Peyer's patch (tissue), 4 donors: Measurements from ENCODE around the gene NPTX1. TPM values are rescaled to one million over a fixed set of nuclear protein-coding genes. Genes with fewer than 3 reads are reported as not detected.

ENCODE experiments used
- DNase-seq, 3 donors: peaks; one replicate each; pipeline ENCODE4 v3.0.0-alpha.2; 2017 to 2019
- H3K27ac ChIP-seq, 4 donors: fragments of 200-600 bp; sonication (generic); one replicate each; pipeline ENCODE4 v1.5.1; 2016 to 2019
- H3K27me3 ChIP-seq, 2 donors: fragments of 200-600 bp; sonication (generic); one replicate each; pipeline ENCODE4 v1.5.1; 2019
- H3K36me3 ChIP-seq, 3 donors: fragments of 200-600 bp; sonication (generic); one replicate each; pipeline ENCODE4 v1.5.1; 2016 to 2019
- H3K4me1 ChIP-seq, 4 donors: fragments of 200-600 bp; sonication (generic); one replicate each; pipeline ENCODE4 v1.5.1; 2016 to 2019
- H3K4me3 ChIP-seq, 4 donors: fragments of 200-600 bp; sonication (generic); 1 replicate in 3 of 4; 2 replicates in 1 of 4; pipeline ENCODE4 v1.5.1; 2016 to 2019; ENCODE audit warnings: mild to moderate bottlenecking in 1 of 4
- H3K9me3 ChIP-seq, 4 donors: fragments of 200-600 bp; sonication (generic); one replicate each; pipeline ENCODE4 v1.5.1; 2016 to 2019; ENCODE audit warnings: mild to moderate bottlenecking in 1 of 4
- POLR2A ChIP-seq, 2 donors: fragments of 450-650 bp; IDR thresholded peaks; one replicate each; pipeline ENCODE4 v1.5.1; 2017; ENCODE audit warnings: antibody characterized with exemption in 2 of 2, mild to moderate bottlenecking in 2 of 2, moderate library complexity in 2 of 2
- total RNA-seq, 4 donors: library from RNA; depleted of rRNA; stranded (reverse); fragments of >200 nt; gene quantifications; one replicate each; pipeline ENCODE4 v1.1.0, GENCODE V29; 2016
- TF ChIP-seq, protein P1 (sequence below), 6 experiments: fragments of 450-650 bp in 4 of 6; fragments of 200-600 bp in 2 of 6; sonication (generic) in 1 of 6; IDR thresholded peaks; one replicate each; pipeline ENCODE4 v1.5.1; 2017 to 2019; ENCODE audit warnings: antibody characterized with exemption in 6 of 6, mild to moderate bottlenecking in 3 of 6, moderate library complexity in 1 of 6

Gene NPTX1
- total RNA-seq, 4 donors from 2014 or later = 0.80 to 1.8 TPM; not detected in 2

DNA sequence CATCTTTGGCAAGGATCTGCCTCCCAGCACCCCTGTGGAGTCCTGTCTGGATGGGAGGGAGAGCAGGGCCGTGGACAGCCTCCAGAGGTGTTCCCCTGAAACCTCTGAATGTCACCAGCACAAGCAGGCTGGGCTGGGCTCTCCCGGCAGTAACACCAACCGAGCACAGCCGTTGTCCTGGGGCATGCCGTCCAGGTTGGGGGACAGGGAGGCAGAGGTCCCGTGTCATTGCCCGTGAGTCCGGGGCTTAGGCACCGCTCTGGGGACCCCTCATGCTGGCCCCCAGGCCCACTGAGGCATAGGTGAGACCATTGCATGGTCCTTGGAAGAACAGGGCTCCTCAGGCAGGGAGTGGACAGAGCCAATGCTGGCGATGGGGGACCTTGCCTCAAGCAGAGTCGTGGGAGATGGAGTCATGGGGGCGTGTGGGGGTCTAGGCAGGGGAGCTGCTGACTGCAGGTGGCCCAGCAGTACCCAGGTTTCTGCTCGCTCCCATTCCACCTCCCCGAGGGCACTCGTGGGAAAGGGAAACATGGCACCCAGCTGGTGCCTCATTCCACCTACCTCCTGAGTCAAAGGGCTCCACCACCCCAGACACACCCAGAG, 44.0 kb downstream of the NPTX1 start:
- Histone ChIP-seq H3K27me3 (no peaks in the 10 kb centered on the region), H3K4me3 (no peak overlapping the region), H3K27ac (no peak overlapping the region), H3K36me3 (no peaks in the 10 kb centered on the region), H3K4me1 (no peaks in the 10 kb centered on the region), H3K9me3 (no peaks in the 10 kb centered on the region)
- TF ChIP-seq POLR2A (IDR thresholded peaks at IDR 0.05) = no peak
- TF ChIP-seq, protein P1, sequence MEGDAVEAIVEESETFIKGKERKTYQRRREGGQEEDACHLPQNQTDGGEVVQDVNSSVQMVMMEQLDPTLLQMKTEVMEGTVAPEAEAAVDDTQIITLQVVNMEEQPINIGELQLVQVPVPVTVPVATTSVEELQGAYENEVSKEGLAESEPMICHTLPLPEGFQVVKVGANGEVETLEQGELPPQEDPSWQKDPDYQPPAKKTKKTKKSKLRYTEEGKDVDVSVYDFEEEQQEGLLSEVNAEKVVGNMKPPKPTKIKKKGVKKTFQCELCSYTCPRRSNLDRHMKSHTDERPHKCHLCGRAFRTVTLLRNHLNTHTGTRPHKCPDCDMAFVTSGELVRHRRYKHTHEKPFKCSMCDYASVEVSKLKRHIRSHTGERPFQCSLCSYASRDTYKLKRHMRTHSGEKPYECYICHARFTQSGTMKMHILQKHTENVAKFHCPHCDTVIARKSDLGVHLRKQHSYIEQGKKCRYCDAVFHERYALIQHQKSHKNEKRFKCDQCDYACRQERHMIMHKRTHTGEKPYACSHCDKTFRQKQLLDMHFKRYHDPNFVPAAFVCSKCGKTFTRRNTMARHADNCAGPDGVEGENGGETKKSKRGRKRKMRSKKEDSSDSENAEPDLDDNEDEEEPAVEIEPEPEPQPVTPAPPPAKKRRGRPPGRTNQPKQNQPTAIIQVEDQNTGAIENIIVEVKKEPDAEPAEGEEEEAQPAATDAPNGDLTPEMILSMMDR (IDR thresholded peaks at IDR 0.05) = no peak
- no peak for DNase-seq

DNA sequence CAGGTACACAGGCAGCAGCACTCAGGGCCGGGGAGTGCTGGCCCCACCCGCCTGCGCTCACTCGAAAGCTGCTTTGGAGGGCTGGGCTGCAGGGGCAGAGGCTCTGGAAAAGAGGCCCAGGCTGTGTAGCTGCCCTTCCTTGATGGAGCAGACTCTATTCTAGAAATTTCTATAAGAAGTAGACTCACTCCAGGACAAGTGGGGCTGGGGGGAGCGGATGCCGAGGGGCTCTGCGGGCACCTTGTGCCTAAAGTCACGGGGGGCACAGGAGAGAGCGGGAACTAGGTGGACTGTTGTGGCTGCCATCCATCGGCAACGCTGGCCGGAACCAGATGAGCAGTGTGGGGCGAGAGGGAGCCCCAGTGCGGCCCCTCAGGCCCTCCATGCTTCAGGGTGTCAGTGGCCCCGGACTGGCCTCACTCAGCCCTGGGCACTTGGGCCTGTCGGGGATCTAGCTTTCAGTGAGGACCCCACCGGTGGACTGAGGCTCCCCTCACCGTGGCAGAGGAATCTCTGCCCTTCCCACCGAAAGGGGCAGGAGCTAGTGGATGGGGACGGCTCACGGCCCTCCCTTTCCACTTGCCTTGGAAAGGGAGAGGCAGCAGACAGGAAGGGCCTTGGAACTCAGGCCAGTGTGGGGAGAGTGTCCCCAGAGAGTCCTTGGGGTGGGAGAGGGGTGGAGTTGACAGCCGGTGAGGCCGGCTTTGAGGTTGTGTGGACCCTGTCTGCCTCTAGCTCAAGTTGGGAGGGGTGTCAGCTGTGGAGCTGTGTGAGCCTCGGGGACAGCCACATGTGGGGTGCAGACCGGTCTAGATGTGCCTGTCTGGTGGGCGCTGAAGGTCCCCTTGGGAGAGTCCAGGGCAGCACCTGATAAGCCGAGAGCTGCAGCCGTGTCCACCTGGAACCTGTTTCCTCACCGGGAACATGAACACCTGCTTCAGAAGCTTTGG, 44.9 kb downstream of the NPTX1 start:
- TF ChIP-seq POLR2A (IDR thresholded peaks at IDR 0.05) = no peak
- TF ChIP-seq, protein P1 (IDR thresholded peaks at IDR 0.05) = no peak
- no peak for DNase-seq
- Histone ChIP-seq H3K36me3 (no peaks in the 10 kb centered on the region), H3K9me3 (no peaks in the 10 kb centered on the region), H3K27ac (no peak overlapping the region), H3K4me3 (no peak overlapping the region), H3K27me3 (no peaks in the 10 kb centered on the region), H3K4me1 (peaks cover 0 to 6% (median 0%) of the 10 kb centered on the region in 4 donors)

DNA sequence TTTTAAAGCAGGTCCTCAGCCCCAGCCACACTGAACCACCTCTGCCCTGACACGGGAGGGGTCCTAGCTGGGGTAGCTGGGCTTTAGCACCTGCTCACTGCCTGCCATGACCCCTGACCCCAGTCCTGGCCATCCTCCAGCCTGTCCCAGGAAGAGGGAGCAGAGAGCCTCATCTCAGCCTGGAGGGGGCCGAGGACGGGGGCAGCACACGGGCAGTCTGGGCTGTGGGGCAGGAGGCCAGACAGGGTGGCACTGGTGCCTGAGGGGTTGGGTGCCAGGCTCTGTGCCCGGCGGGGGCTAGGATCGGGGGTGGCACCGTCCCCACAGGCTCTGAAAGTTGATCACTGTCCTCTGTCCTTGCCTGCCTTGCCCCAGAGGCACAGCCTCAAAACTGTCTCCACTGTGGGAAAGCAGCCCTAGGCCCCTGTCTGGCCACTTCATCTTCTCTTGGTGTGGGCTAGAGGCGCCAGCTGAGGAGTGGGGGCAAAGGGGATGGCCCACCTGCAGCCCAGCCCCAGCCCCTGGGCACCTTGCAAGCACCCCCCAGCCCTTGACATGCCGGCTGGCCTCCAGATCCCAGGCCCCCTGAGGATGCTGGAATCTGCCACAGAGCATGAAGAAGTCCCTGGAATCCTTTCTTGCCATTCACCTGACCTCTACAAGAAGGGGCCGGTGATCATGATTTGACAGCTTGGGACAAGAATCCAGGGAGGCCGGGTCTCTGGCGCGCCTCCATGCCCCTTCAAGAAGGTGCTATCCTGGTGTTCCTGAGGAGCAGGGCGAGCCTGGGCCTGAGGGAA, 45.8 kb downstream of the NPTX1 start:
- TF ChIP-seq POLR2A (IDR thresholded peaks at IDR 0.05) = no peak
- TF ChIP-seq, protein P1 (IDR thresholded peaks at IDR 0.05) = no peak
- H3K27me3 ChIP-seq = no peaks in the 10 kb centered on the region
- no peak overlapping the region for H3K27ac ChIP-seq
- H3K4me1 ChIP-seq = peaks cover 0 to 8% (median 0%) of the 10 kb centered on the region in 4 donors
- no peaks in the 10 kb centered on the region for H3K9me3 ChIP-seq
- DNase-seq = peak in 1 of 3 donors; percentile 35
- no peaks in the 10 kb centered on the region for H3K36me3 ChIP-seq
- H3K4me3 ChIP-seq = no peak overlapping the region

DNA sequence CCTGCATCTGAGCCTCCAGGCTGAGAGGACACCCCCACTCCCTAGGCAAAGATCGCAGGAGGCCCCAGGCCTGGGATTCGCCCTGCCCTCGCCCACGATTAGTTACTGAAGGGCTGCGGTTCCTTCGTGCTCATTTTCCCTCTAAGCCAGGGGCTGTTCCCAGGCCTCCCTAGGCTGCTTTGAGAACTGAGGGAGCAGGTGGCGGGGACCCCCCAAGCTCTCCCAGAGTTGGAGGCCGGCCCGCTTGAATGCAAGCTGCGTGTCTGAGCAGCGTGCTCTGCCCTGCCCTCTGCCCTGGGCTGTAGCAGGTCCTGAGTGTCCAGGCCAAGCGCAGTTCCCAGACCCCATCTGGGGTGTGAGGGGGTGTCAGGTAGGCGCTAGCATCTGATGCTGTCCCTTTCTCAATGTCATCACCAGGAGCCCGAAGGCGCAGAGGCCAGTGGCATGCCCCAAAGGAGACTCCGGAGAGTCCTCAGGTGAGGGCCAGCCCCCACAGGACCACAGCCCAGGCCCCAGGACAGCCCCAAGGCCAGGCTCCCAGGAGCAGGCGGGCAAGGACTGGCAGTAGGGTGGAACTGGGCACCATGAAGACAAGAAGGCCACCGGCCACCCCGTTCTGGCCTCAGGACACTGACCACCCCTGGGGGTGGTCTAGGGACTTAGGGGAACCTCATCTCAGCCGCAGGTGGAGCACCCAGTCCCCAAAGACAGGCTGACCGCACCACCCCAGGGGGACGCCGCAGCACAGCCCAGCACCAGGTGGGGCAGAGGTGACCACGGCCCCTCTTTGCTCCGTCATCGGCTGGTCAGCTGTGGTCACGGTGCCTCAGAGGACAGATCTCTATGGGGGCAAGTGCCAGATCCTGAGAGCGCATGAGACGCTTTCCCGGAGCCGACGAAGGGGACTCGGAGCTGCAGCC, 46.8 kb downstream of the NPTX1 start:
- Histone ChIP-seq H3K4me1 (peaks cover 0 to 8% (median 0%) of the 10 kb centered on the region in 4 donors), H3K9me3 (no peaks in the 10 kb centered on the region), H3K4me3 (no peak overlapping the region), H3K27ac (no peak overlapping the region), H3K27me3 (no peaks in the 10 kb centered on the region), H3K36me3 (no peaks in the 10 kb centered on the region)
- DNase-seq = peak in 1 of 3 donors; percentile 40
- no peak for TF ChIP-seq POLR2A (IDR thresholded peaks at IDR 0.05)
- TF ChIP-seq, protein P1 (IDR thresholded peaks at IDR 0.05) = no peak
